ENCODE measurements around the gene OR10H1.

Gene OR10H1

DNA sequence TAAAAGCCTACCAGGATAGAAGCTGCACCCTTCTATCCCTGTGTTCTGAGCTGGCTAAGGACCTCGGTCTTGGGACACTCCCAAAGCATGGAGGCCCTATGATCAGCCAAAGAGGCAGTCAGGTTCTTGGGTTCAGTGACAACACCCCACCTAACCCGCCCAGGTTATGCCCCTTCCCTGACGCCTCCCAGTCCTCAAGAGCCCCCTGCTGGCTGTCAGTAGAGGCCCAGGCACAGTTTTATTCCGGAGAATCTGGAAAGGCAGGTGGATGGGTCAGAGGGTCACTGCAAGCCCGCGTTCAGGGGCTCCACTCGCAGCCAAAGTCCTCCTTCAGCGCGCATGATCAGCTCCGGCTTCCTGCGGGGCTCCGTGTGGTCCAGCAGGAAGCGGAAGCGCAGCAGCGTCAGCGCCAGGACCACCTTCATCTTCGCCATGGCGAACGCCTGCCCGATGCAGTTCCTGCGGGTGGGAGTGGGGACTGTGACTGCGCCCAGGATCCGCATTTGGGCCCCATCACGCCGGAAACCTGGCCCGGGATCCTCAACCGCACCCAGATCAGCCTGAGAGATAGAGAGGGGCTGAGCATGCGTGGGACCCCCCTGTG lies 55.4 kb downstream of the OR10H1 start:
- Histone ChIP-seq H3K4me1 (ENCODE audit: control insufficient read depth, insufficient read depth, low read length) (no peaks in the 10 kb centered on the region), H3K4me3 (ENCODE audit: low read length) (no peak overlapping the region), H3K9me3 (ENCODE audit: control insufficient read depth, low read length) (peaks cover 3% of the 10 kb centered on the region), H3K36me3 (ENCODE audit: control insufficient read depth, insufficient read depth, low read length, severe bottlenecking) (no peaks in the 10 kb centered on the region), H3K9ac (ENCODE audit: low read length) (no peak overlapping the region), H3K27me3 (replicated peaks; ENCODE audit: control insufficient read depth, insufficient read depth, low read length) (no peaks in the 10 kb centered on the region)
- DNase-seq (ENCODE audit: low read depth), result no peak

DNA sequence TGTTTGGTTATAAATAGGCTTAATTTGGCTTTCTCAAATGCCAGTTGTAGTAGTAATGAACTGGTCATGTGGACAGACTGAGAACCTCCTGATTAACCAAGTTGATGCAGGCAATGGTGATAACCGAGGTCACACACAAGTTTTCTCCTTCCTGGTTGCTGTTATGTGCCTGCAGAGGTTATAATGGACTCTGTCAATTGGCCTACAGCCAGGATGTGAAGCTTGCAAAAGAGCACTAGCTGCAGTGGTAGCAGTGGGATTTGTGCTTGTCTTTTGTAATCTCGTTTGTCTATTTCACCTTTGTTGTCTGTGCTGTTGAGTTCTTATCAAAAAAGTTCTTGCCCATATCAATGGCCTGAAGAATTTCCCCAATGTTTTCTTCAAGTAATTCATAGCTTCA lies 57.1 kb downstream of the OR10H1 start:
- Histone ChIP-seq H3K9me3 (ENCODE audit: control insufficient read depth, low read length) (peaks cover 3% of the 10 kb centered on the region), H3K9ac (ENCODE audit: low read length) (no peak overlapping the region), H3K4me1 (ENCODE audit: control insufficient read depth, insufficient read depth, low read length) (no peaks in the 10 kb centered on the region), H3K36me3 (ENCODE audit: control insufficient read depth, insufficient read depth, low read length, severe bottlenecking) (no peaks in the 10 kb centered on the region), H3K27me3 (replicated peaks; ENCODE audit: control insufficient read depth, insufficient read depth, low read length) (no peaks in the 10 kb centered on the region), H3K4me3 (ENCODE audit: low read length) (no peak overlapping the region)
- DNase-seq (ENCODE audit: low read depth), result no peak

All from adipocyte (in vitro differentiated cells).